Neutrophil (primary cell): Measurements from ENCODE around the gene GJD4.

Experiments
- H3K27ac ChIP-seq: fragments of 200-600 bp; sonication (generic); 2 replicates; pipeline ENCODE4 v1.5.1; 2016; ENCODE audit warnings: mild to moderate bottlenecking, moderate library complexity
- H3K27me3 ChIP-seq: fragments of 200-600 bp; sonication (generic); 2 replicates; pipeline ENCODE4 v1.6.0; 2016; ENCODE audit warnings: mild to moderate bottlenecking
- H3K36me3 ChIP-seq: fragments of 200-600 bp; sonication (generic); 2 replicates; pipeline ENCODE4 v1.5.1; 2017
- H3K4me1 ChIP-seq, 2 experiments: fragments of 200-600 bp in 1 of 2; sonication (generic) in 1 of 2; 1 replicate in 1 of 2; 2 replicates in 1 of 2; pipeline versions ENCODE4 v1.5.1 to v1.6.1; 2013 to 2016; ENCODE audit warnings: low read depth in 1 of 2, low read length in 1 of 2, mild to moderate bottlenecking in 1 of 2, moderate library complexity in 1 of 2; ENCODE audit not compliant: control insufficient read depth in 1 of 2, insufficient read depth in 1 of 2
- H3K4me3 ChIP-seq, 2 experiments: fragments of 200-600 bp in 1 of 2; sonication (generic) in 1 of 2; 1 replicate in 1 of 2; 2 replicates in 1 of 2; pipeline ENCODE4 v1.5.1; 2013 to 2016; ENCODE audit warnings: low read depth in 1 of 2, low read length in 1 of 2, mild to moderate bottlenecking in 1 of 2, moderate library complexity in 1 of 2
- H3K9me3 ChIP-seq: fragments of 200-600 bp; sonication (generic); 2 replicates; pipeline ENCODE4 v1.5.1; 2016
- TF ChIP-seq, protein P1 (sequence below): fragments of 200-600 bp; sonication (generic); IDR thresholded peaks from 2 replicates; pipeline ENCODE4 v1.5.1; 2016; ENCODE audit warnings: antibody characterized with exemption

Gene GJD4

DNA sequence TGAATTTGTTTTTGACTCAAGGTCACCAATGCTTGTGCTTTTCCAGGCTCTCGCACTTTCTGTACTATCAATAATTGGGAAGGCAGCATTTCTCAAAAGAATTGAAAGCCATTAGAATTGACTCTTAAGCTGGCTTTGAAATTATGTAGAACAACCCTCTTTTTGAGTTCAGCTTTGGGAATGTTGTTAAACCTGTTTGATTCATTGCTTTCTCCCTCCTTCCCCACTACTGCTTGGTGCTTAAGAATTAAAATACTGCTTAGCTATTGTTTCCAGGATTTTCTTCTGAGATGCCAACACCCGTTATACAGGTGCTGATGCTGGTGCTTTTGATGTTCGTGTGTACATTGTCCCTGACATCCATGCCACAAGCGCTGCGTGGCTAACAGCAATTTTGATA is 52.5 kb downstream of the GJD4 start:
- Histone ChIP-seq H3K4me1 (no peaks in the 10 kb centered on the region), H3K4me3 (no peak overlapping the region), H3K36me3 (no peaks in the 10 kb centered on the region), H3K27ac (no peak overlapping the region), H3K9me3 (no peaks in the 10 kb centered on the region), H3K27me3 (peaks cover 6% of the 10 kb centered on the region)
- TF ChIP-seq, protein P1, sequence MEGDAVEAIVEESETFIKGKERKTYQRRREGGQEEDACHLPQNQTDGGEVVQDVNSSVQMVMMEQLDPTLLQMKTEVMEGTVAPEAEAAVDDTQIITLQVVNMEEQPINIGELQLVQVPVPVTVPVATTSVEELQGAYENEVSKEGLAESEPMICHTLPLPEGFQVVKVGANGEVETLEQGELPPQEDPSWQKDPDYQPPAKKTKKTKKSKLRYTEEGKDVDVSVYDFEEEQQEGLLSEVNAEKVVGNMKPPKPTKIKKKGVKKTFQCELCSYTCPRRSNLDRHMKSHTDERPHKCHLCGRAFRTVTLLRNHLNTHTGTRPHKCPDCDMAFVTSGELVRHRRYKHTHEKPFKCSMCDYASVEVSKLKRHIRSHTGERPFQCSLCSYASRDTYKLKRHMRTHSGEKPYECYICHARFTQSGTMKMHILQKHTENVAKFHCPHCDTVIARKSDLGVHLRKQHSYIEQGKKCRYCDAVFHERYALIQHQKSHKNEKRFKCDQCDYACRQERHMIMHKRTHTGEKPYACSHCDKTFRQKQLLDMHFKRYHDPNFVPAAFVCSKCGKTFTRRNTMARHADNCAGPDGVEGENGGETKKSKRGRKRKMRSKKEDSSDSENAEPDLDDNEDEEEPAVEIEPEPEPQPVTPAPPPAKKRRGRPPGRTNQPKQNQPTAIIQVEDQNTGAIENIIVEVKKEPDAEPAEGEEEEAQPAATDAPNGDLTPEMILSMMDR: no peak
